HEK293 (cell line): ENCODE measurements around the gene EVC.
"Not testable (repeated sequence)": the region's sequence is repeated elsewhere in the genome, so short reads cannot be mapped to it uniquely, and the experiment has no call there.

Experiments used
- CTCF ChIA-PET: fragments of 350-600 bp; formaldehyde crosslinking; extraction: SDS; loops from one replicate; lab custom pipeline; 2021; ENCODE audit warnings: antibody characterized with exemption; lab: Yijun Ruan, JAX
- POLR2A ChIA-PET: fragments of 300-600 bp; formaldehyde crosslinking; extraction: SDS; loops from one replicate; lab custom pipeline; 2020; ENCODE audit warnings: antibody characterized with exemption, inconsistent platforms; lab: Yijun Ruan, JAX
- H3K27ac ChIP-seq: fragments of 200-500 bp; sonication (Bioruptor generic); 2 replicates; pipeline ENCODE4 v1.5.1; 2014; ENCODE audit warnings: low read depth, low read length, control low read depth, inconsistent platforms; ENCODE audit errors: extremely low read depth
- H3K36me3 ChIP-seq, 2 experiments: fragments of 200-500 bp in 1 of 2; sonication (Bioruptor generic) in 1 of 2; 1 replicate in 1 of 2; 2 replicates in 1 of 2; pipeline ENCODE4 v1.5.1; 2014 to 2017; ENCODE audit warnings: inconsistent platforms in 2 of 2, low read length in 2 of 2; ENCODE audit not compliant: control insufficient read depth in 2 of 2, insufficient read depth in 1 of 2
- H3K4me1 ChIP-seq: fragments of 200-500 bp; sonication (Bioruptor generic); 2 replicates; pipeline ENCODE4 v1.5.1; 2014; ENCODE audit warnings: mild to moderate bottlenecking, low read length, inconsistent platforms; ENCODE audit not compliant: control insufficient read depth, insufficient read depth
- H3K4me3 ChIP-seq: 2 replicates; pipeline ENCODE4 v1.5.1; 2011; ENCODE audit warnings: low read depth, mild to moderate bottlenecking, control low read depth, low read length, moderate library complexity
- H3K9me3 ChIP-seq: fragments of 200-500 bp; sonication (Bioruptor generic); 2 replicates; pipeline ENCODE4 v1.5.1; 2014; ENCODE audit warnings: low read depth, low read length, inconsistent platforms; ENCODE audit not compliant: control insufficient read depth, insufficient read depth
- FEZF1 ChIP-seq: fragments of 450-650 bp; formaldehyde crosslinking; IDR thresholded peaks from 2 replicates; pipeline ENCODE4 v1.5.1; 2016; ENCODE audit warnings: missing biosample characterization, missing genetic modification characterization
- IKZF3 ChIP-seq: fragments of 450-650 bp; IDR thresholded peaks from 2 replicates; pipeline ENCODE4 v1.5.0; 2018; ENCODE audit warnings: missing biosample characterization, mild to moderate bottlenecking, missing genetic modification characterization, moderate library complexity
- OSR2 ChIP-seq: fragments of 450-650 bp; formaldehyde crosslinking; IDR thresholded peaks from 2 replicates; pipeline ENCODE4 v1.5.1; 2016; ENCODE audit warnings: missing biosample characterization, missing genetic modification characterization
- OVOL3 ChIP-seq: fragments of 450-650 bp; formaldehyde crosslinking; IDR thresholded peaks from 2 replicates; pipeline ENCODE4 v1.5.1; 2016; ENCODE audit warnings: missing biosample characterization, missing genetic modification characterization
- SP2 ChIP-seq: fragments of 450-650 bp; formaldehyde crosslinking; IDR thresholded peaks from 2 replicates; pipeline ENCODE4 v1.5.1; 2016; ENCODE audit warnings: missing biosample characterization, missing genetic modification characterization
- ZNF175 ChIP-seq: fragments of 450-650 bp; formaldehyde crosslinking; IDR thresholded peaks from 2 replicates; pipeline ENCODE4 v1.5.1; 2016; ENCODE audit warnings: missing biosample characterization, missing genetic modification characterization
- ZNF239 ChIP-seq: fragments of 450-650 bp; formaldehyde crosslinking; IDR thresholded peaks from 2 replicates; pipeline ENCODE4 v1.5.1; 2016; ENCODE audit warnings: missing biosample characterization, missing genetic modification characterization
- ZNF354C ChIP-seq: fragments of 450-650 bp; formaldehyde crosslinking; IDR thresholded peaks from 2 replicates; pipeline ENCODE4 v1.5.1; 2016; ENCODE audit warnings: missing biosample characterization, missing genetic modification characterization, low read depth, borderline replicate concordance
- ZNF558 ChIP-seq: fragments of 450-650 bp; formaldehyde crosslinking; IDR thresholded peaks from 2 replicates; pipeline ENCODE4 v1.5.1; 2016; ENCODE audit warnings: missing biosample characterization, missing genetic modification characterization
- ZNF654 ChIP-seq: fragments of 450-650 bp; formaldehyde crosslinking; IDR thresholded peaks from 2 replicates; pipeline ENCODE4 v1.5.1; 2016; ENCODE audit warnings: low read depth, missing biosample characterization, missing genetic modification characterization
- ZNF664 ChIP-seq: fragments of 450-650 bp; formaldehyde crosslinking; IDR thresholded peaks from 2 replicates; pipeline ENCODE4 v1.5.1; 2016; ENCODE audit warnings: missing biosample characterization, missing genetic modification characterization
- ZNF792 ChIP-seq: fragments of 450-650 bp; formaldehyde crosslinking; IDR thresholded peaks from 2 replicates; pipeline ENCODE4 v1.5.1; 2016; ENCODE audit warnings: missing biosample characterization, missing genetic modification characterization
- ZSCAN30 ChIP-seq: fragments of 450-650 bp; IDR thresholded peaks from 2 replicates; pipeline ENCODE4 v1.5.1; 2018; ENCODE audit warnings: missing biosample characterization, mild to moderate bottlenecking, missing genetic modification characterization, moderate library complexity
- TF ChIP-seq, protein P1 (sequence below): fragments of 450-650 bp; formaldehyde crosslinking; IDR thresholded peaks from 2 replicates; pipeline ENCODE4 v1.5.1; 2016; ENCODE audit warnings: missing biosample characterization, missing genetic modification characterization
- TF ChIP-seq, protein P2 (sequence below): fragments of 450-650 bp; formaldehyde crosslinking; IDR thresholded peaks from 2 replicates; pipeline ENCODE4 v1.5.1; 2016; ENCODE audit warnings: missing biosample characterization, missing genetic modification characterization
- TF ChIP-seq, protein P3 (sequence below): fragments of 450-650 bp; formaldehyde crosslinking; IDR thresholded peaks from 2 replicates; pipeline ENCODE4 v1.5.1; 2016; ENCODE audit warnings: missing biosample characterization, missing genetic modification characterization
- TF ChIP-seq, protein P4 (sequence below): fragments of 450-650 bp; formaldehyde crosslinking; IDR thresholded peaks from 2 replicates; pipeline ENCODE4 v1.5.1; 2016; ENCODE audit warnings: missing biosample characterization, missing genetic modification characterization
- TF ChIP-seq, protein P5 (sequence below): fragments of 450-650 bp; formaldehyde crosslinking; IDR thresholded peaks from 2 replicates; pipeline ENCODE4 v1.5.1; 2016; ENCODE audit warnings: missing biosample characterization, missing genetic modification characterization

EVC gene

DNA sequence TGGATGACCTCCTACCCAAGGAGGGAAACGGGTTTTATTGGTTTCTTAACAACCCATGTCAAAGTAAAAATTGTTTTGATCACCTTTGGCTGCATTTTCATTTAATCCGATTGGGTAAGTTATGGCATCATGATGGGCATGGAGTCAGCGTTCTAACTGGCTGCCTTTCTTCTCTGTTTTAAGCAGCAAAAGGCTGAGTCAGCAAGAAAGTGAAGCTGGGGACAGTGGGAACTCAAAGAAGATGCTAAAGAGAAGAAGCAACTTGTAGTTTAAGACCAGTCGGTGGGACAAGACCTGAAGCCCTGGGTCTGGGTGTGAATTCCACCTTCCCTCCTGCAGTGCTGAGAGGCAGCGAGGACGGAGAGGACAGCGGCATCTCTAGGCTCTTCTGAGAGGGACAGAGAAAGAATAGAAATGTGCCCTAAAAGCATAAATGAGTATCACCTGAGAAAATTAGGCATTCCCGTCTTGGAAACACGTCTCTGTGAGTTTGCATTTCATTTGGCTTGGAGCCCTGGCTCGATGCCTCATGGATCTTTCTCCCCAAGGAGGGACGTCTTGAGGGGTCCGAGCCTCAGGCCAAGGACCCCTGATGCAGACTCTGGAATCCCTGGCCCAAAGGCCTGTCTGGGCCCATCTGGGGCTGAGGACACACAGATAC, 99.9 kb downstream of the EVC start (continued):
- TF ChIP-seq, protein P1, sequence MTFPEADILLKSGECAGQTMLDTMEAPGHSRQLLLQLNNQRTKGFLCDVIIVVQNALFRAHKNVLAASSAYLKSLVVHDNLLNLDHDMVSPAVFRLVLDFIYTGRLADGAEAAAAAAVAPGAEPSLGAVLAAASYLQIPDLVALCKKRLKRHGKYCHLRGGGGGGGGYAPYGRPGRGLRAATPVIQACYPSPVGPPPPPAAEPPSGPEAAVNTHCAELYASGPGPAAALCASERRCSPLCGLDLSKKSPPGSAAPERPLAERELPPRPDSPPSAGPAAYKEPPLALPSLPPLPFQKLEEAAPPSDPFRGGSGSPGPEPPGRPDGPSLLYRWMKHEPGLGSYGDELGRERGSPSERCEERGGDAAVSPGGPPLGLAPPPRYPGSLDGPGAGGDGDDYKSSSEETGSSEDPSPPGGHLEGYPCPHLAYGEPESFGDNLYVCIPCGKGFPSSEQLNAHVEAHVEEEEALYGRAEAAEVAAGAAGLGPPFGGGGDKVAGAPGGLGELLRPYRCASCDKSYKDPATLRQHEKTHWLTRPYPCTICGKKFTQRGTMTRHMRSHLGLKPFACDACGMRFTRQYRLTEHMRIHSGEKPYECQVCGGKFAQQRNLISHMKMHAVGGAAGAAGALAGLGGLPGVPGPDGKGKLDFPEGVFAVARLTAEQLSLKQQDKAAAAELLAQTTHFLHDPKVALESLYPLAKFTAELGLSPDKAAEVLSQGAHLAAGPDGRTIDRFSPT (tag by site-specific recombination), result no peak
- TF ChIP-seq ZNF558 (tag by site-specific recombination) (no peak), ZNF354C (no peak)
- TF ChIP-seq, all 188 proteins: peak for 0

DNA sequence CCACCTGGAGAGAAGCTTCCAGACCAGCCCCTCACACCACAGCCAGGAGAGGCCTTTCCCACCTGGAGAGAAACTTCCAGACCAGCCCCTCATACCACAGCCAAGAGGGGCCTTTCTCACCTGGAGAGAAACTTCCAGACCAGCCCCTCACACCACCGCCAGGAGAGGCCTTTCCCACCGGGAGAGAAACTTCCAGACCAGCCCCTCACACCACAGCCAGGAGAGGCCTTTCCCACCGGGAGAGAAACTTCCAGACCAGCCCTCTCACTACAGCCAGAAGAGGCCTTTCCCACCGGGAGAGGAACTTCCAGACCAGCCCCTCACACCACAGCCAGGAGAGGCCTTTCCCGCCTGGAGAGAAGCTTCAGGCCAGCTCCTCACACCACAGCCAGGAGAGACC, 101.1 kb downstream of the EVC start:
- CTCF ChIA-PET, result interaction anchor here (2.1 kb wide), 1 partner anchor 11 kb away, joined by 10 read pairs; no protein-coding TSS in a partner anchor
- H3K36me3 ChIP-seq, result peaks cover 0 to 78% of the 10 kb centered on the region in 2 experiments; a peak in 1 of 3 replicates
- H3K9me3 ChIP-seq, POLR2A ChIA-PET, H3K27ac ChIP-seq, H3K4me3 ChIP-seq, H3K4me1 ChIP-seq: not testable (repeated sequence)

DNA sequence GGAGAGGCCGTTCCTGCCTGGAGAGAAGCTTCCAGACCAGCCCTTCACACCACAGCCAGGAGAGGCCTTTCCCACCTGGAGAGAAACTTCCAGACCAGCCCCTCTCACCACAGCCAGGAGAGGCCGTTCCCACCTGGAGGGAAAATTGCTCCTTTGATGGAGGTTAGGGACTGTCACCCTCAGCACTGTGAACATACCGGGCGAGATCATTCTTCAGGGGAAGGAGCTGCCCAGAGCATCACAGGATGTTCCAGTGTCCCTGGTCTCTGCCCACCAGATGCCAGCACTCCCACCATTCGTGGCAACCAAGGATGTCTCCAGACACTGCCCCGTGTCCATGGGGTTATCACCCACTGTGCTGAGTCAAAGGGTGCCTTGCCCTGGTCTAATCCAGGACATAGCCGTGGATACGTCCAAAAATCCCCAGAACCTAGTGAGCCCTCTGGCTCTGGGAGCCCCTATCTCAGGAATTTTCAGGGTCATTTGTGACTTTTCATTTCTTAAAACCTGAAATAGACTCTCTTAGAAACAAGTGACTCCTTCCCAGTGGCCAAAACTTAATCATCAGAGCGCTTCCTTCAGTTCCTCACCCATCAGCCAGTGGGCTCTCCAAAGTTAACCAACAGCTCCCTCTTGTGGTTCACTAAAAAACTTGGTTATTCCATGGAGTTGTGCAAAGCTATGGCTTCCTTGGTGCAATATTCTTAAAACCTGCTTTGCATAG, 101.7 kb downstream of the EVC start:
- H3K4me1 ChIP-seq, result no peaks in the 10 kb centered on the region
- CTCF ChIA-PET, result interaction anchor here (0.5 to 2.1 kb wide), 13 partner anchors 10 to 1327 kb away, joined by 3 to 10 read pairs (median 3); no protein-coding TSS in a partner anchor
- peaks cover 0 to 80% of the 10 kb centered on the region in 2 experiments; a peak in 1 of 3 replicates for H3K36me3 ChIP-seq
- H3K9me3 ChIP-seq, result no peaks in the 10 kb centered on the region
- TF ChIP-seq ZNF654 (tag by site-specific recombination), result peak; percentile 69
- TF ChIP-seq, protein P2, sequence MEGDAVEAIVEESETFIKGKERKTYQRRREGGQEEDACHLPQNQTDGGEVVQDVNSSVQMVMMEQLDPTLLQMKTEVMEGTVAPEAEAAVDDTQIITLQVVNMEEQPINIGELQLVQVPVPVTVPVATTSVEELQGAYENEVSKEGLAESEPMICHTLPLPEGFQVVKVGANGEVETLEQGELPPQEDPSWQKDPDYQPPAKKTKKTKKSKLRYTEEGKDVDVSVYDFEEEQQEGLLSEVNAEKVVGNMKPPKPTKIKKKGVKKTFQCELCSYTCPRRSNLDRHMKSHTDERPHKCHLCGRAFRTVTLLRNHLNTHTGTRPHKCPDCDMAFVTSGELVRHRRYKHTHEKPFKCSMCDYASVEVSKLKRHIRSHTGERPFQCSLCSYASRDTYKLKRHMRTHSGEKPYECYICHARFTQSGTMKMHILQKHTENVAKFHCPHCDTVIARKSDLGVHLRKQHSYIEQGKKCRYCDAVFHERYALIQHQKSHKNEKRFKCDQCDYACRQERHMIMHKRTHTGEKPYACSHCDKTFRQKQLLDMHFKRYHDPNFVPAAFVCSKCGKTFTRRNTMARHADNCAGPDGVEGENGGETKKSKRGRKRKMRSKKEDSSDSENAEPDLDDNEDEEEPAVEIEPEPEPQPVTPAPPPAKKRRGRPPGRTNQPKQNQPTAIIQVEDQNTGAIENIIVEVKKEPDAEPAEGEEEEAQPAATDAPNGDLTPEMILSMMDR (tag by site-specific recombination), result 0 out of 2 replicates have a peak, but pooled peaks have one; percentile 16
- TF ChIP-seq FEZF1, result no peak
- no peak for TF ChIP-seq OVOL3 (tag by site-specific recombination)
- TF ChIP-seq ZNF664 (tag by site-specific recombination), result no peak
- TF ChIP-seq ZSCAN30, result no peak
- TF ChIP-seq, protein P3, sequence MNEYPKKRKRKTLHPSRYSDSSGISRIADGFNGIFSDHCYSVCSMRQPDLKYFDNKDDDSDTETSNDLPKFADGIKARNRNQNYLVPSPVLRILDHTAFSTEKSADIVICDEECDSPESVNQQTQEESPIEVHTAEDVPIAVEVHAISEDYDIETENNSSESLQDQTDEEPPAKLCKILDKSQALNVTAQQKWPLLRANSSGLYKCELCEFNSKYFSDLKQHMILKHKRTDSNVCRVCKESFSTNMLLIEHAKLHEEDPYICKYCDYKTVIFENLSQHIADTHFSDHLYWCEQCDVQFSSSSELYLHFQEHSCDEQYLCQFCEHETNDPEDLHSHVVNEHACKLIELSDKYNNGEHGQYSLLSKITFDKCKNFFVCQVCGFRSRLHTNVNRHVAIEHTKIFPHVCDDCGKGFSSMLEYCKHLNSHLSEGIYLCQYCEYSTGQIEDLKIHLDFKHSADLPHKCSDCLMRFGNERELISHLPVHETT, result no peak
- POLR2A ChIA-PET, result no interaction called here
- H3K27ac ChIP-seq, result no peak overlapping the region
- no peak overlapping the region for H3K4me3 ChIP-seq

DNA sequence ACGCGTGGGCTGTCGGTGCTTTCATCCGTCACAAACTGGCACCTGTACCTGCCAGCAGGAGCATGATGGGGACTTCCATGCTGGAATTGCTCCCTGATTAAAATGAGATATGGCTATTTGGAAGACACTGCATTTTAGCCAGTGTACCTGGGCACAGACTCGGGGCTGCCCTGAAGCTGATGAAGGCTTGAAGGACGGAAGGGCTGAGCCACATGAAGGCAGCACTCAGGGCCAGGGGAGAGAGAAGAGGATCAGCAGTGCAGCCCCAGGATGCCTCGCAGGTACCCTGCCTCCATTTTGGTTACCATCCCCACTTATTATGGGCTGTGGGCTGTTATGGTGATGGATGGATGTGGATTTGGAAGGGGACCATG, 102.9 kb downstream of the EVC start:
- H3K4me3 ChIP-seq, result no peak overlapping the region
- no peak overlapping the region for H3K27ac ChIP-seq
- peaks cover 0 to 81% of the 10 kb centered on the region in 2 experiments; a peak in 1 of 3 replicates for H3K36me3 ChIP-seq
- H3K9me3 ChIP-seq, result no peaks in the 10 kb centered on the region
- no peaks in the 10 kb centered on the region for H3K4me1 ChIP-seq
- POLR2A ChIA-PET, result no interaction called here
- CTCF ChIA-PET, result interaction anchor here (0.7 to 1.5 kb wide), 3 partner anchors 102 to 412 kb away, joined by 3 to 4 read pairs (median 3); no protein-coding TSS in a partner anchor
- TF ChIP-seq OSR2 (tag by site-specific recombination) (no peak), ZNF792 (tag by site-specific recombination) (no peak), IKZF3 (tag by site-specific recombination) (no peak), ZNF239 (tag by site-specific recombination) (no peak), SP2 (no peak), ZNF175 (no peak)
- TF ChIP-seq, protein P4, sequence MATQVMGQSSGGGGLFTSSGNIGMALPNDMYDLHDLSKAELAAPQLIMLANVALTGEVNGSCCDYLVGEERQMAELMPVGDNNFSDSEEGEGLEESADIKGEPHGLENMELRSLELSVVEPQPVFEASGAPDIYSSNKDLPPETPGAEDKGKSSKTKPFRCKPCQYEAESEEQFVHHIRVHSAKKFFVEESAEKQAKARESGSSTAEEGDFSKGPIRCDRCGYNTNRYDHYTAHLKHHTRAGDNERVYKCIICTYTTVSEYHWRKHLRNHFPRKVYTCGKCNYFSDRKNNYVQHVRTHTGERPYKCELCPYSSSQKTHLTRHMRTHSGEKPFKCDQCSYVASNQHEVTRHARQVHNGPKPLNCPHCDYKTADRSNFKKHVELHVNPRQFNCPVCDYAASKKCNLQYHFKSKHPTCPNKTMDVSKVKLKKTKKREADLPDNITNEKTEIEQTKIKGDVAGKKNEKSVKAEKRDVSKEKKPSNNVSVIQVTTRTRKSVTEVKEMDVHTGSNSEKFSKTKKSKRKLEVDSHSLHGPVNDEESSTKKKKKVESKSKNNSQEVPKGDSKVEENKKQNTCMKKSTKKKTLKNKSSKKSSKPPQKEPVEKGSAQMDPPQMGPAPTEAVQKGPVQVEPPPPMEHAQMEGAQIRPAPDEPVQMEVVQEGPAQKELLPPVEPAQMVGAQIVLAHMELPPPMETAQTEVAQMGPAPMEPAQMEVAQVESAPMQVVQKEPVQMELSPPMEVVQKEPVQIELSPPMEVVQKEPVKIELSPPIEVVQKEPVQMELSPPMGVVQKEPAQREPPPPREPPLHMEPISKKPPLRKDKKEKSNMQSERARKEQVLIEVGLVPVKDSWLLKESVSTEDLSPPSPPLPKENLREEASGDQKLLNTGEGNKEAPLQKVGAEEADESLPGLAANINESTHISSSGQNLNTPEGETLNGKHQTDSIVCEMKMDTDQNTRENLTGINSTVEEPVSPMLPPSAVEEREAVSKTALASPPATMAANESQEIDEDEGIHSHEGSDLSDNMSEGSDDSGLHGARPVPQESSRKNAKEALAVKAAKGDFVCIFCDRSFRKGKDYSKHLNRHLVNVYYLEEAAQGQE (tag by site-specific recombination), result no peak
- TF ChIP-seq, protein P5, sequence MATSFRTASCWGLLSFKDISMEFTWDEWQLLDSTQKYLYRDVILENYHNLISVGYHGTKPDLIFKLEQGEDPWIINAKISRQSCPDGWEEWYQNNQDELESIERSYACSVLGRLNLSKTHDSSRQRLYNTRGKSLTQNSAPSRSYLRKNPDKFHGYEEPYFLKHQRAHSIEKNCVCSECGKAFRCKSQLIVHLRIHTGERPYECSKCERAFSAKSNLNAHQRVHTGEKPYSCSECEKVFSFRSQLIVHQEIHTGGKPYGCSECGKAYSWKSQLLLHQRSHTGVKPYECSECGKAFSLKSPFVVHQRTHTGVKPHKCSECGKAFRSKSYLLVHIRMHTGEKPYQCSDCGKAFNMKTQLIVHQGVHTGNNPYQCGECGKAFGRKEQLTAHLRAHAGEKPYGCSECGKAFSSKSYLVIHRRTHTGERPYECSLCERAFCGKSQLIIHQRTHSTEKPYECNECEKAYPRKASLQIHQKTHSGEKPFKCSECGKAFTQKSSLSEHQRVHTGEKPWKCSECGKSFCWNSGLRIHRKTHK, result no peak
